Breast epithelium (tissue), 4 donors: ENCODE data around the gene CEACAM19. TPM values are rescaled to one million over a fixed set of nuclear protein-coding genes. Genes with fewer than 3 reads are reported as not detected.
A peak's percentile ranks its signal among the peaks of the same experiment; 100 is the strongest.

Experiments
- DNase-seq, 2 donors: peaks; one replicate each; pipeline ENCODE4 v3.0.0-alpha.2; 2019; ENCODE audit warnings: low spot score in 2 of 2
- H3K27ac ChIP-seq, 2 donors: fragments of 200-600 bp; sonication (generic) in 1 of 2; one replicate each; pipeline ENCODE4 v1.5.1; 2016 to 2019; ENCODE audit warnings: mild to moderate bottlenecking in 1 of 2
- H3K27me3 ChIP-seq, 2 donors: fragments of 200-600 bp; sonication (generic) in 1 of 2; one replicate each; pipeline versions ENCODE4 v1.5.1 to v1.6.0; 2017 to 2019; ENCODE audit warnings: control low read depth in 1 of 2, mild to moderate bottlenecking in 1 of 2
- H3K36me3 ChIP-seq: fragments of 200-600 bp; one replicate; pipeline ENCODE4 v1.5.1; 2019
- H3K4me1 ChIP-seq, 2 donors: fragments of 200-600 bp; sonication (generic); one replicate each; pipeline ENCODE4 v1.5.1; 2016 to 2019; ENCODE audit warnings: control low read depth in 1 of 2
- H3K4me3 ChIP-seq, 3 donors: fragments of 200-600 bp; sonication (generic); 1 replicate in 2 of 3; 2 replicates in 1 of 3; pipeline ENCODE4 v1.5.1; 2016 to 2019; ENCODE audit warnings: mild to moderate bottlenecking in 3 of 3, moderate library complexity in 2 of 3
- H3K9me3 ChIP-seq, 2 donors: fragments of 200-600 bp; sonication (generic) in 1 of 2; one replicate each; pipeline ENCODE4 v1.5.1; 2016 to 2019; ENCODE audit warnings: control low read depth in 1 of 2
- POLR2A ChIP-seq: fragments of 450-650 bp; IDR thresholded peaks from one replicate; pipeline ENCODE4 v1.6.1; 2016; ENCODE audit warnings: antibody characterized with exemption, mild to moderate bottlenecking, moderate library complexity
- POLR2AphosphoS5 ChIP-seq, 3 donors: sonication (generic); formaldehyde crosslinking; IDR thresholded peaks; one replicate each; pipeline ENCODE4 v1.6.1; 2017; ENCODE audit warnings: antibody characterized with exemption in 3 of 3
- intact Hi-C: fragments of 100-400 bp; cut with DNase I; formaldehyde crosslinking; loops from one replicate; pipeline ENCODE4 v1.15.1; 2023; ENCODE audit warnings: low total_unique reads
- total RNA-seq, 3 donors: library from RNA; depleted of rRNA; stranded (reverse); fragments of >200 nt; gene quantifications; one replicate each; pipeline ENCODE4 v1.1.0, GENCODE V29; 2016
- TF ChIP-seq, protein P1 (sequence below), 3 donors: fragments of 450-650 bp; IDR thresholded peaks; one replicate each; pipeline ENCODE4 v1.5.1; 2016 to 2017; ENCODE audit warnings: antibody characterized with exemption in 3 of 3, mild to moderate bottlenecking in 3 of 3, moderate library complexity in 3 of 3

The CEACAM19 gene
- total RNA-seq, 3 donors from 2014 or later, result 0.96 to 5.3 (median 4.9) TPM

DNA sequence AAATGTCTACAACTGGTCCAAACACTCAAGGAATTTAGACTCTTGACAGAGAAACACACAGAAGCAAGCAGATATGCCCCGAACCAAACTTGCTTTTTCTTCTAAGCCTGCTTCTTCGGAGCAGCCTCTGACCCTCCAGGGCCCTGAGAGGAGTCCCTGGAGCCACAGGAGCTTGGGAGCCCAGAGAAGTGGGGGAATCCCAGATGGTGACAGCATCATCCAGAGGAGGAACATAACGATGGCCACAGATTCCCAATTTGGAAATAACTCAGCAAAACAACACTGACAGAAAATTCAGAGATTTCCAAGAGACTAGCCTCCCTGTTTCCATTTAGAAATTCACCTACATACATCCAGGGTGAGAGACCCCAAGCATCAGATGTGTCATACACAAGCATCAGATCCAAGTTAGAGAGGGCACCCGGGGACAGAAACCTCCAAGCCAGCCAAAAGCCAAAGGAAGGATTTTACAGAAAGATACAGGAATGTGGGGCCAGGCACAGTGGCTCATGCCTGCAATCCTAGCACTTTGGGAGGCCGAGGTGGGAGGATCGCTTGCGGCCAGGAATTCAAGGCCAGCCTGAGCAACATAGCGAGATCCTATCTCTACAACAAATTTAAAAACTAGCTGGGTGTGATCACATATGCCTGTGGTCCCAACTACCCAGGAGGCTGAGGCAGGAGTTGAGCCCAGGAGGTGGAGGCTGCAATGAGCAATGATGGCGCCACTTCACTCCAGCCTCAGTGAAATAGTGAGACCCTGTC, 29.6 kb upstream of the CEACAM19 start:
- no peak for DNase-seq
- TF ChIP-seq POLR2A, result no peak
- TF ChIP-seq, protein P1, sequence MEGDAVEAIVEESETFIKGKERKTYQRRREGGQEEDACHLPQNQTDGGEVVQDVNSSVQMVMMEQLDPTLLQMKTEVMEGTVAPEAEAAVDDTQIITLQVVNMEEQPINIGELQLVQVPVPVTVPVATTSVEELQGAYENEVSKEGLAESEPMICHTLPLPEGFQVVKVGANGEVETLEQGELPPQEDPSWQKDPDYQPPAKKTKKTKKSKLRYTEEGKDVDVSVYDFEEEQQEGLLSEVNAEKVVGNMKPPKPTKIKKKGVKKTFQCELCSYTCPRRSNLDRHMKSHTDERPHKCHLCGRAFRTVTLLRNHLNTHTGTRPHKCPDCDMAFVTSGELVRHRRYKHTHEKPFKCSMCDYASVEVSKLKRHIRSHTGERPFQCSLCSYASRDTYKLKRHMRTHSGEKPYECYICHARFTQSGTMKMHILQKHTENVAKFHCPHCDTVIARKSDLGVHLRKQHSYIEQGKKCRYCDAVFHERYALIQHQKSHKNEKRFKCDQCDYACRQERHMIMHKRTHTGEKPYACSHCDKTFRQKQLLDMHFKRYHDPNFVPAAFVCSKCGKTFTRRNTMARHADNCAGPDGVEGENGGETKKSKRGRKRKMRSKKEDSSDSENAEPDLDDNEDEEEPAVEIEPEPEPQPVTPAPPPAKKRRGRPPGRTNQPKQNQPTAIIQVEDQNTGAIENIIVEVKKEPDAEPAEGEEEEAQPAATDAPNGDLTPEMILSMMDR (IDR thresholded peaks at IDR 0.05), result no peak
- TF ChIP-seq POLR2AphosphoS5 (IDR thresholded peaks at IDR 0.05), result no peak
- Histone ChIP-seq H3K4me1 (no peaks in the 10 kb centered on the region), H3K36me3 (no peaks in the 10 kb centered on the region), H3K27ac (no peak overlapping the region), H3K4me3 (no peak overlapping the region), H3K9me3 (no peaks in the 10 kb centered on the region), H3K27me3 (no peaks in the 10 kb centered on the region)
- intact Hi-C loops, result no loop called here

DNA sequence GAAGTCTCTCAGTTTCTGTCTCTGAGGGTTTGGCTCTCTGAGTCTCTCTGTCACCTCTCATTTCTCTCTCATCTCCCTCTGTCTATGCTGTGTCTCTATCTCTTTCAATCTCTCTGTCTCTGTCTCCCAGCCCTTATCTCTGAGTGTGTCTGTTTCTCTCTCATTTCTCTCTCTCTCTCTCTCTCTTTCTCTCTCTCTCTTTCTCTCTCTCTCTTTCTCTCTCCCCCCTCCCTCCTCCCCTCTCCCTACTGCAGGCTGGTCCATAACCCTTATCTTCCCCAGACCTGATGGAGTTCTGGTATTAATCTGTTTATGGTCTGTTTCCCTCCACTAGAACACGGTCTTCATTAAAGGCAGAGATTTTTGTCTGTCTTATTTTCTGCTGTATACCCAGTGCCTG, 28.9 kb upstream of the CEACAM19 start:
- no peaks in the 10 kb centered on the region for H3K9me3 ChIP-seq
- no peak overlapping the region for H3K4me3 ChIP-seq
- H3K27me3 ChIP-seq, result no peaks in the 10 kb centered on the region
- no peaks in the 10 kb centered on the region for H3K4me1 ChIP-seq
- no peak for DNase-seq
- TF ChIP-seq, protein P1 (IDR thresholded peaks at IDR 0.05), result no peak
- no peak overlapping the region for H3K27ac ChIP-seq
- H3K36me3 ChIP-seq, result no peaks in the 10 kb centered on the region
- intact Hi-C loops, result no loop called here

DNA sequence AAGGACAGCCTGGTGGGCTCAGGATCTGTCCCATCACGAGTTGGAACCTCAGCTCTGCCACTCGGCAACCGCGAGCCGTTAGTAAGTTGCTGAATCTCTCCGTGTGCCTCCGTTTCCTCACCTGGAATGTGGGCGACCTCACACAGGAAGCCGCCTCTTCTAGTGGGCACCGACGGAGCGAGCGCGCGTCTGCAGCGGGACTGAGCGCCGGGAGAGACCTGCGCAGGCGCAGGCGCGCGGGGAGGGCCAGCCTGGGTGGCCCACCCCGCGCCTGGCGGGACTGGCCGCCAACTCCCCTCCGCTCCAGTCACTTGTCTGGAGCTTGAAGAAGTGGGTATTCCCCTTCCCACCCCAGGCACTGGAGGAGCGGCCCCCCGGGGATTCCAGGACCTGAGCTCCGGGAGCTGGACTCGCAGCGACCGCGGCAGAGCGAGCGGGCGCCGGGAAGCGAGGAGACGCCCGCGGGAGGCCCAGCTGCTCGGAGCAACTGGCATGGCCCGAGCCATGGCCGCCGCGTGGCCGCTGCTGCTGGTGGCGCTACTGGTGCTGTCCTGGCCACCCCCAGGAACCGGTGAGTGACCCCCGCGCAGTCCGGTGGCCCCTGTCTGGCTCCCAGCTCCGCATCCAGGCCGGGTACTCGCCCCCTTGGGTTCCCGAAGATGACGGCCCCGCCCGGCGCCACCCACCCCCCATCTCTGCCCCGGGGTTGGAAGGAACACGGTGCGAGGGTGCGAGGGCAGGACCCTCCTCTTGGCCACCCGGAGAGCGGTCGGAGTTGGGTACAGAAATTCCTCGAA, 27.5 kb upstream of the CEACAM19 start, which contains the start of gene PVR:
Gene PVR, plus strand, starts transcription at position 306 of the 797 bp plus-strand sequence. Its CDS starts 187 bp downstream, at position 493.
- peak; percentile 34 to 54 for DNase-seq
- no peaks in the 10 kb centered on the region for H3K27me3 ChIP-seq
- H3K27ac ChIP-seq, result peak within 1 kb of the TSS; percentile 78
- no peaks in the 10 kb centered on the region for H3K4me1 ChIP-seq
- no peaks in the 10 kb centered on the region for H3K9me3 ChIP-seq
- intact Hi-C loops, result no loop called here
- H3K4me3 ChIP-seq, result peak within 1 kb of the TSS; percentile 81 to 86 (median 84)
- no peaks in the 10 kb centered on the region for H3K36me3 ChIP-seq
- peak in 2 of 3 donors; percentile 24 to 62 for TF ChIP-seq POLR2AphosphoS5 (IDR thresholded peaks at IDR 0.05)
- TF ChIP-seq, protein P1 (IDR thresholded peaks at IDR 0.05), result no peak

DNA sequence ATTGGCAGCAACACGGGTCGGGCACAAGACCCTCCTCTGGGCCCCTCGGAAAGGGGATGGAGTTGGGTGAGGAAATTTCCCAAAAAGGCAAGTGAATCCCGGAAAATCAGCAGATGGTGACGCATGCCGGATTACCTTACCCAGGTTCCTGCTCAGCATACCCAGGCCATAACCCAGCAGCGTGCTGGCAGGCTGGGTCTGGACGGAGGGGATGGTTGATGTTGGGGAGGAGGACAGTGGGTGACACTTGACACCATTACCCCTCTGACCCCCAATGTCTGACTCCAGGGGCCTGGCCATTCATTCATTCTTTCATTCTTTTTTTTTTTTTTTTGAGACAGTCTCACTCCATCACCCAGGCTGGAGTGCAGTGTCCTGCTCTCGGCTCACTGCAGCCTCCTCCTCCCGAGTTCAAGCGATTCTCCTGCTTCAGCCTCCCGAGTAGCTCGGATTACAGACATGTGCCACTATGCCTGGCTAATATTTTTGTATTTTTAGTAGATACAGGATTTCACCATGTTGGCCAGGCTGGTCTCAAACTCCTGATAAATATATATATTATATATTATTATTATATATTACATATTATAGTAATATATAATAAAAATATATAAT, 26.8 kb upstream of the CEACAM19 start:
- no peaks in the 10 kb centered on the region for H3K27me3 ChIP-seq
- TF ChIP-seq POLR2A (no peak), POLR2AphosphoS5 (IDR thresholded peaks at IDR 0.05) (no peak)
- TF ChIP-seq, protein P1 (IDR thresholded peaks at IDR 0.05), result no peak
- peak in 1 of 2 donors; percentile 21 for DNase-seq
- no peaks in the 10 kb centered on the region for H3K9me3 ChIP-seq
- no peaks in the 10 kb centered on the region for H3K36me3 ChIP-seq
- H3K4me3 ChIP-seq, result peak overlapping the region; percentile 81 to 86 (median 84)
- H3K4me1 ChIP-seq, result no peaks in the 10 kb centered on the region
- H3K27ac ChIP-seq, result peak overlapping the region; percentile 78
- intact Hi-C loops, result no loop called here
